ENCODE measurements around the gene COMMD4.
"Not testable (repeated sequence)": the region's sequence is repeated elsewhere in the genome, so short reads cannot be mapped to it uniquely, and the experiment has no call there.

DNA sequence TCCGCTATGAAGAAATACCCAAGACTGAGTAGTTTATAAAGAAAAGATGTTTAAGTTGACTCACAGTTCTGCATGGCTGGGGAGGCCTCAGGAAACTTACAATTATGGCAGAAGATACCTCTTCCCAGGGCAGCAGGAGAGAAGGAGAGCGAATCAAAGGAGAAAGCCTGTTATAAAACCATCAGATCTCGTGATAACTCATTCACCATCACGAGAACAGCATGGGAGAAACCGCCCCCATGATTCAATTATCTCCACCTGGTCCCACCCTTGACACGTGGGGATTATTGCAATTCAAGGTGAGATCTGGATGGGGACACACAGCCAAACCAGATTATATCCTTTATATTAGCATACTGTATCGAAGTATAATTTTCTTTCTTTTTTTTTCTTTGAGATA lies 3.8 kb upstream of the COMMD4 start:
- not testable (repeated sequence) for TF ChIP-seq POLR2A, POLR2AphosphoS5 (IDR thresholded peaks at IDR 0.05)
